ENCODE measurements around the gene C4orf36.

DNA sequence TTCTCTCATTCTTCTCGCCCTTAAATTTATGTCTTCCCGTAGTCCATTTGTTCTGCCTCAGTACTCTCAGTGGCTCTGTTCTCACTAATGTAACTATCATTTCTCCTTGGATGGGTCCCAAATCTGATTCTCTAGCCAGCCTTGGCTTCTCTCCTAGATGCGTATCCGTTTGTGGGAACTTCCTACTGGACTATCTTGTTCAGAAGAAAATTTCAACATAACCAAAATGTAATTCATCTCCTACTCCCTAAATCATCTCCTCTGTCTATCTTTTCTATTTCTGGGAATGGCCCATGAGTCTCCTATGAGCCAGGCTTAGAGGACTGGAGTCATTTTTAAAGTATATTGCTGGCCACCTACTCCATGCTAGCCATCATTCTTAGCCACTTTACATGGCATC is 4.4 kb upstream of the C4orf36 start:
- TF ChIP-seq, protein P1, sequence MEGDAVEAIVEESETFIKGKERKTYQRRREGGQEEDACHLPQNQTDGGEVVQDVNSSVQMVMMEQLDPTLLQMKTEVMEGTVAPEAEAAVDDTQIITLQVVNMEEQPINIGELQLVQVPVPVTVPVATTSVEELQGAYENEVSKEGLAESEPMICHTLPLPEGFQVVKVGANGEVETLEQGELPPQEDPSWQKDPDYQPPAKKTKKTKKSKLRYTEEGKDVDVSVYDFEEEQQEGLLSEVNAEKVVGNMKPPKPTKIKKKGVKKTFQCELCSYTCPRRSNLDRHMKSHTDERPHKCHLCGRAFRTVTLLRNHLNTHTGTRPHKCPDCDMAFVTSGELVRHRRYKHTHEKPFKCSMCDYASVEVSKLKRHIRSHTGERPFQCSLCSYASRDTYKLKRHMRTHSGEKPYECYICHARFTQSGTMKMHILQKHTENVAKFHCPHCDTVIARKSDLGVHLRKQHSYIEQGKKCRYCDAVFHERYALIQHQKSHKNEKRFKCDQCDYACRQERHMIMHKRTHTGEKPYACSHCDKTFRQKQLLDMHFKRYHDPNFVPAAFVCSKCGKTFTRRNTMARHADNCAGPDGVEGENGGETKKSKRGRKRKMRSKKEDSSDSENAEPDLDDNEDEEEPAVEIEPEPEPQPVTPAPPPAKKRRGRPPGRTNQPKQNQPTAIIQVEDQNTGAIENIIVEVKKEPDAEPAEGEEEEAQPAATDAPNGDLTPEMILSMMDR (conservative IDR thresholded peaks at IDR 0.05; ENCODE audit: low read depth, low read length) = no peak
- TF ChIP-seq EZH2 (IDR thresholded peaks at IDR 0.05; ENCODE audit: borderline replicate concordance, low read depth, low read length, poor library complexity, severe bottlenecking) = no peak
